Peyer's patch (tissue), 4 donors: ENCODE measurements around the gene TMEM209.

Experiments
- CTCF ChIP-seq, 6 experiments: fragments of 450-650 bp in 4 of 6; fragments of 200-600 bp in 2 of 6; sonication (generic) in 1 of 6; IDR thresholded peaks; one replicate each; pipeline ENCODE4 v1.5.1; 2017 to 2019; ENCODE audit warnings: antibody characterized with exemption in 6 of 6, mild to moderate bottlenecking in 3 of 6, moderate library complexity in 1 of 6
- POLR2A ChIP-seq, 2 donors: fragments of 450-650 bp; IDR thresholded peaks; one replicate each; pipeline ENCODE4 v1.5.1; 2017; ENCODE audit warnings: antibody characterized with exemption in 2 of 2, mild to moderate bottlenecking in 2 of 2, moderate library complexity in 2 of 2

- TF ChIP-seq CTCF (IDR thresholded peaks at IDR 0.05): no peak
- TF ChIP-seq POLR2A (IDR thresholded peaks at IDR 0.05): no peak
These were observed 44.8 kb downstream of the TMEM209 start for GRCh38 chr7:130160455-130160854.
